Vagina (tissue), 2 donors: Measurements from ENCODE around the gene BACE2. TPM values are rescaled to one million over a fixed set of nuclear protein-coding genes. Genes with fewer than 3 reads are reported as not detected.
"Not testable (repeated sequence)": the region's sequence is repeated elsewhere in the genome, so short reads cannot be mapped to it uniquely, and the experiment has no call there.

Experiments
- DNase-seq, 2 donors: peaks; one replicate each; pipeline ENCODE4 v3.0.0-alpha.2; 2017; ENCODE audit errors: extremely low spot score in 2 of 2
- H3K27ac ChIP-seq: fragments of 200-600 bp; sonication (generic); one replicate; pipeline ENCODE4 v1.5.1; 2019
- H3K27me3 ChIP-seq: fragments of 200-600 bp; sonication (generic); one replicate; pipeline ENCODE4 v1.5.1; 2019
- H3K36me3 ChIP-seq, 2 donors: fragments of 200-600 bp; sonication (generic); one replicate each; pipeline ENCODE4 v1.5.1; 2017 to 2019
- H3K4me1 ChIP-seq: fragments of 200-600 bp; sonication (generic); one replicate; pipeline ENCODE4 v1.5.1; 2019
- H3K4me3 ChIP-seq, 2 donors: fragments of 200-600 bp; sonication (generic); 1 replicate in 1 of 2; 2 replicates in 1 of 2; pipeline ENCODE4 v1.5.1; 2016 to 2019
- H3K9me3 ChIP-seq: fragments of 200-600 bp; sonication (generic); one replicate; pipeline ENCODE4 v1.5.1; 2019
- POLR2A ChIP-seq, 2 donors: fragments of 450-650 bp; IDR thresholded peaks; one replicate each; pipeline ENCODE4 v1.6.1; 2017; ENCODE audit warnings: antibody characterized with exemption in 2 of 2, mild to moderate bottlenecking in 2 of 2, moderate library complexity in 2 of 2
- POLR2AphosphoS5 ChIP-seq, 2 donors: sonication (generic); formaldehyde crosslinking; IDR thresholded peaks; one replicate each; pipeline ENCODE4 v1.9.0; 2017; ENCODE audit warnings: antibody characterized with exemption in 2 of 2, mild to moderate bottlenecking in 2 of 2, low read depth in 1 of 2; ENCODE audit not compliant: insufficient read depth in 1 of 2
- intact Hi-C: fragments of 100-400 bp; cut with DNase I; formaldehyde crosslinking; loops from one replicate; pipeline ENCODE4 v1.15.1; 2023
- total RNA-seq: library from RNA; depleted of rRNA; stranded (reverse); fragments of >200 nt; gene quantifications from one replicate; pipeline ENCODE4 v1.2.3, GENCODE V29; 2016
- TF ChIP-seq, protein P1 (sequence below), 3 experiments: fragments of 450-650 bp in 2 of 3; fragments of 200-600 bp in 1 of 3; sonication (generic) in 1 of 3; IDR thresholded peaks; one replicate each; pipeline ENCODE4 v1.5.1; 2017 to 2019; ENCODE audit warnings: antibody characterized with exemption in 3 of 3, mild to moderate bottlenecking in 2 of 3, moderate library complexity in 2 of 3

BACE2 gene
- total RNA-seq, 1 donor from 2014 or later = 43.7 TPM

DNA sequence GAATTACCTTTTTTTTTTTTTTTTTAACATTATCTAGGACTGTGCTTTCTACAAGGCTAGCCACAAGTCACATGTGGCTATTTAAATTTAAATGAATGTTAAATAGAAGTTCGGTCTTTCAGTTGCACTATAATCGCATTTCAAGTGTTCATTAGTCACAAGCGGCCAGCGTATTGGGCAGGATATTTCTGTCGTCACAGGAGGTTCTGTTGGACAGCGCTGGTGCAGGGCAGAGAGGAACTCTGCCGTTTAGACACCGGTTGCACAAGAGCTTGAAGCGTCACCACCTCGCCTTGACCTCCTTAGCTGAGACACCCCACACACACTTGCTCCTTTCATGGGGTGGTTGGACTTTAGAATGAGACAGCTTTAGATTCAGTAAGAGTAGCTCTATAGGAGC is 64.1 kb downstream of the BACE2 start:
- H3K36me3 ChIP-seq = no peaks in the 10 kb centered on the region
- H3K27ac ChIP-seq = no peak overlapping the region
- intact Hi-C loops = no loop called here
- TF ChIP-seq, protein P1, sequence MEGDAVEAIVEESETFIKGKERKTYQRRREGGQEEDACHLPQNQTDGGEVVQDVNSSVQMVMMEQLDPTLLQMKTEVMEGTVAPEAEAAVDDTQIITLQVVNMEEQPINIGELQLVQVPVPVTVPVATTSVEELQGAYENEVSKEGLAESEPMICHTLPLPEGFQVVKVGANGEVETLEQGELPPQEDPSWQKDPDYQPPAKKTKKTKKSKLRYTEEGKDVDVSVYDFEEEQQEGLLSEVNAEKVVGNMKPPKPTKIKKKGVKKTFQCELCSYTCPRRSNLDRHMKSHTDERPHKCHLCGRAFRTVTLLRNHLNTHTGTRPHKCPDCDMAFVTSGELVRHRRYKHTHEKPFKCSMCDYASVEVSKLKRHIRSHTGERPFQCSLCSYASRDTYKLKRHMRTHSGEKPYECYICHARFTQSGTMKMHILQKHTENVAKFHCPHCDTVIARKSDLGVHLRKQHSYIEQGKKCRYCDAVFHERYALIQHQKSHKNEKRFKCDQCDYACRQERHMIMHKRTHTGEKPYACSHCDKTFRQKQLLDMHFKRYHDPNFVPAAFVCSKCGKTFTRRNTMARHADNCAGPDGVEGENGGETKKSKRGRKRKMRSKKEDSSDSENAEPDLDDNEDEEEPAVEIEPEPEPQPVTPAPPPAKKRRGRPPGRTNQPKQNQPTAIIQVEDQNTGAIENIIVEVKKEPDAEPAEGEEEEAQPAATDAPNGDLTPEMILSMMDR (IDR thresholded peaks at IDR 0.05) = no peak
- no peak for TF ChIP-seq POLR2A (IDR thresholded peaks at IDR 0.05)
- no peaks in the 10 kb centered on the region for H3K27me3 ChIP-seq
- no peaks in the 10 kb centered on the region for H3K9me3 ChIP-seq
- H3K4me3 ChIP-seq = no peak overlapping the region
- DNase-seq = no peak
- H3K4me1 ChIP-seq = no peaks in the 10 kb centered on the region

DNA sequence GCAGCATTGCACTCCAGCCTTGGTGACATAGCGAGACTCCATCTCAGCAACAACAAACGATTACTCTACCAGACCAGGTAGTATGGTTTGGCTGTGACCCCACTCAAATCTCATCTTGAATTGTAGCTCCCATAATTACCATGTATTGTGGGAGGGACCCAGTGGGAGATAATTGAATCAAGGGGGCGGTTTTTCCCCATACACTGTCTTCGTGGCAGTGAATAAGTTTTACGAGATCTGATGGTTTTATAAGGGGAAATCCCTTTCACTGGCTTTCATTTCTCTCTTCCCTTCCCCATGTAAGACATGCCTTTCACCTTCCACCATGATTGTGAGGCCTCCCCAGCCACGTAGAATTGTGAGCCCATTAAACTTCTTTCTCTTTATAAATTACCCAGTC is 66.0 kb downstream of the BACE2 start:
- DNase-seq = no peak
- H3K4me1 ChIP-seq = no peaks in the 10 kb centered on the region
- TF ChIP-seq, protein P1 (IDR thresholded peaks at IDR 0.05) = no peak
- no peak for TF ChIP-seq POLR2A (IDR thresholded peaks at IDR 0.05)
- TF ChIP-seq POLR2AphosphoS5 (IDR thresholded peaks at IDR 0.05; ENCODE audit: insufficient read depth in 1 of 2, low read depth in 1 of 2) = no peak
- H3K27me3 ChIP-seq = no peaks in the 10 kb centered on the region
- no peaks in the 10 kb centered on the region for H3K9me3 ChIP-seq
- no peak overlapping the region for H3K27ac ChIP-seq
- intact Hi-C loops = no loop called here
- no peak overlapping the region for H3K4me3 ChIP-seq
- H3K36me3 ChIP-seq = peaks cover 0 to 9% of the 10 kb centered on the region in 2 donors

DNA sequence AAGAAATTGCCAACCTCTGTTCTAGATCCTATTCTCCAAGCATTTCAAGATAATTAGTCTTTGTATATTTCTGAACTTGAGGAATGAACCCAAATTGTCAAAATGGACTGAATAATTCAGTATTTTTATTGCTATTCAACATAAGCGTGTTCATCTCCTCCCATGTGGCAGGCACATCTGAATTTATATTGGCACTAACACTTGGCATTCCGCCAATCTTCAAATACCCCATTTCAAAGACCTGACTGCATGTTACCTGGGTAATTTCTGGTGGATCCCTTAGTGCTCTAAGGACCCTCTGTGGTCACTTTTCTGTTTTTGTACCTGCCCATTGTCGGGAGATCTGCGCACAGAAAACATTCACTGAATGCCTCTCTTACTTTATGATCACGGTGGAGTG is 66.6 kb downstream of the BACE2 start:
- Histone ChIP-seq H3K4me3 (no peak overlapping the region), H3K36me3 (peaks cover 0 to 9% of the 10 kb centered on the region in 2 donors), H3K27ac (no peak overlapping the region), H3K4me1 (no peaks in the 10 kb centered on the region), H3K9me3 (no peaks in the 10 kb centered on the region), H3K27me3 (no peaks in the 10 kb centered on the region)
- TF ChIP-seq POLR2A (IDR thresholded peaks at IDR 0.05) (no peak), POLR2AphosphoS5 (IDR thresholded peaks at IDR 0.05; ENCODE audit: insufficient read depth in 1 of 2, low read depth in 1 of 2) (no peak)
- TF ChIP-seq, protein P1 (IDR thresholded peaks at IDR 0.05) = no peak
- intact Hi-C loops = no loop called here
- no peak for DNase-seq

DNA sequence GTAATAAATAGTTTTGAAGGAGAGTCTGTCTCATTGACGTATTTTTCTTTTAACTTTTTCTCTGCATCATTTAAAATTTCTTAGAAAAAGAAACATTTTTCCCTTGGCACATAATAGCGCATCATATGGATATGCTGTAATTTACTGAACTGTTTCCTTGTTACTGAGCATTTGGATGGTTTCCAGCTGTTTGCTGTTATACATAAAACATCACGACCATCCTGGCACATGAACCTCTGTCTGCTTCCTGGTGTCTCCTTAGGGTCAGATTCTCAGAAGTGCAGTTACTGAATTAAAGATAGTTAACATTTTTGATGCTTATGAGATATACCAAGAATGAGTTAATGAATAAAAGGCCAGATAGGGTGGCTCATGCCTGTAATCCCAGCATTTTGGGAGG is 67.2 kb downstream of the BACE2 start:
- Histone ChIP-seq H3K27me3 (no peaks in the 10 kb centered on the region), H3K36me3 (peaks cover 0 to 9% of the 10 kb centered on the region in 2 donors), H3K4me1 (no peaks in the 10 kb centered on the region), H3K4me3 (no peak overlapping the region), H3K27ac (no peak overlapping the region), H3K9me3 (no peaks in the 10 kb centered on the region)
- intact Hi-C loops = no loop called here
- no peak for DNase-seq
- TF ChIP-seq, protein P1 (IDR thresholded peaks at IDR 0.05) = no peak
- TF ChIP-seq POLR2AphosphoS5 (IDR thresholded peaks at IDR 0.05; ENCODE audit: insufficient read depth in 1 of 2, low read depth in 1 of 2) (no peak), POLR2A (IDR thresholded peaks at IDR 0.05) (no peak)

DNA sequence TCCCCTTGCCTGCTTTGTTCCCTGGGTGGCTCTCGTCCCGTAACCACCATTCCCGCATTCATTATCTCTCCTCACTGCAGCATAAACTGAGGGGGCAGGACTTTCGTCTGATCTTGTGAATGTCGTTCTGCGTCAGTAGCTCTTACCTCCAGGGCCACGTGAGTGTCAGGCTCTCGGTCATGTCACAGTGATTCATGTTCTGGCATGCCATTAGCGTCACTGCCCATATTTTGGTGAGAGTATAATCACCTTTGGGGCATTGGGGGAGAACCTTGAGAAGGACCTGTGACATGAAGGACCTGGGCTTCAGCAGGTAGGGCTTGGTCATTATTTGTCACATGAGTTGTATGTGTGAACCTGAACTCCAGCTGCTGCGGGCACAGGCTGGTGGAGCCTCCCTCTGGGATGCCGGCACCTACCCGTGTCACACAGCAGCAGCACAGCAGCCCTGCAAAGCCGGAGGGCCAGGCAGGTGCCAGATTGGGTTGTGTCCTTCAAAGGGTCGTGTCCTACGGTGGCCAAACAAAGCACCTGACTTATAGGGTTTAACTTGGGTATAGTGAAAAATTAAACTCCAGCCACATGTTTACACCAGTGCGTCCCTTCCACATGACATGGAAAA is 68.5 kb downstream of the BACE2 start:
- Histone ChIP-seq H3K4me3 (no peak overlapping the region), H3K9me3 (no peaks in the 10 kb centered on the region), H3K27ac (no peak overlapping the region), H3K4me1 (no peaks in the 10 kb centered on the region), H3K27me3 (no peaks in the 10 kb centered on the region), H3K36me3 (peaks cover 0 to 14% of the 10 kb centered on the region in 2 donors)
- TF ChIP-seq POLR2A (IDR thresholded peaks at IDR 0.05) (no peak), POLR2AphosphoS5 (IDR thresholded peaks at IDR 0.05; ENCODE audit: insufficient read depth in 1 of 2, low read depth in 1 of 2) (no peak)
- TF ChIP-seq, protein P1 (IDR thresholded peaks at IDR 0.05) = no peak
- no peak for DNase-seq
- intact Hi-C loops = no loop called here

DNA sequence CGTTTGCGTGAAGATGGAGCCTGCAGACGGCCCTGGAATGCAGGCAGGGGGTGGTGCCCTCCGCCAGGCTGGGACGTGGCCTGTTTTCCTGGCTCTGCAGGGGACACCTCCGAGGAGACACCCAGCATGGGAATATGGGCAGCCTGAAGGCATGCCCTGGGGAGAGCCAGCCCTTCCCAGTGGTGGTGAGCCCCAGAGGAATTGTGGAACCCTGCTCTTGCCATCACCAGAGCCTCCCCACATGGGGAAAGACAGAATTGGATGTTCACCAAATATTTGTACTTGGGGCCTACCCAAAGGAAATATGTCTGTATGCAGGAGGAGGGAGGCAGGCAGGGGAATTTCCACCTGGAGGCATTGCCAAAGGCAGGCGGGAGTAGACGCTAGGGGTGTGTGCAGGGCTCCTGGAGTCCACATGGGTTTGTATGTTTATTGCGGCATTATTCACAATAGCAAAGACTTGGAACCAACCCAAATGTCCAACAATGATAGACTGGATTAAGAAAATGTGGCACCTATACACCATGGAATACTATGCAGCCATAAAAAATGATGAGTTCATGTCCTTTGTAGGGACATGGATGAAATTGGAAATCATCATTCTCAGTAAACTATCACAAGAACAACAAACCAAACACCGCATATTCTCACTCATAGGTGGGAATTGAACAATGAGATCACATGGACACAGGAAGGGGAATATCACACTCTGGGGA is 70.3 kb downstream of the BACE2 start:
- H3K9me3 ChIP-seq, H3K27me3 ChIP-seq, DNase-seq, H3K4me3 ChIP-seq, H3K4me1 ChIP-seq, H3K27ac ChIP-seq, intact Hi-C loops: not testable (repeated sequence)
- H3K36me3 ChIP-seq = peaks cover 0 to 14% of the 10 kb centered on the region in 2 donors
